GM21528 (cell line): ENCODE results near the gene GATD1.

ENCODE experiments used
- ATAC-seq: cut with Tn5 transposase; IDR thresholded peaks from one replicate; pipeline ENCODE4 v1.9.1; 2021; ENCODE audit warnings: mild to moderate bottlenecking, moderate library complexity; ENCODE audit not compliant: unreplicated experiment, low FRiP score

The GATD1 gene

DNA sequence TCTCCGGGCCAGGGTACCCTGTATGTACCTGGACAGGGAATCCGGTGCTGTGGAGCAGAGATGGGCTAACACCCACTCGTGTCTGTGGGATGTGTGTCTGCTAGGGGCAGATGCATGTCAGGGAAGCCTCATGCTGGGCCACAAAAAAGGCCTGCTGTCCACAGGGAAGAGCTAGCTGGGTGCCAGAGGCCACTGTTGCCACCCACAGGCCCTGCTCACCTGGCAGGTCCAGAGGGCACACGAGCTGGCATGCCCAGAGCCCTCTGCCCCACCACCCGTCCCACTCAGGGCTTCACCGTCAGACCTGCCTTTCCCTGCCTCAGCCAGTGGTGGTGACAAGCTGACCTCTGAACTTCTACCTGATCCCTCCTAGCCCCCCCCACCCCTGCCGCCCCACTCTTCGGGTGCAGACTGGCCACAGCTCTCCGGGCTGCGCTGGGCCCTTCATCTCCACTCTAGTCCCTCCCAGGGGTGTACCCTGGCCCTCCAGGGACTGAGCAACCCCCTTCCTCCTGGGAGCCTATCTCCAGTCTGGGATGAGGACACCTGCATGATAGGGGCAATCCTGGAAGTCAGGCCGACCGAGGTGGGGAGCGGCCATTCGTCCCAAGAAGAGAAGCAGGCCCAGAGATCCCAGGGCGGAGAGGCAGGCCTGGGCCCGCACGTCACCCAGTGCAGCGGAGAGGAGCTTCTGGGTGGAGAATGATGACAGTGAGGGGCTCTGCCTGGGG lies 19.4 kb upstream of the GATD1 start:
- ATAC-seq = peak; percentile 0

DNA sequence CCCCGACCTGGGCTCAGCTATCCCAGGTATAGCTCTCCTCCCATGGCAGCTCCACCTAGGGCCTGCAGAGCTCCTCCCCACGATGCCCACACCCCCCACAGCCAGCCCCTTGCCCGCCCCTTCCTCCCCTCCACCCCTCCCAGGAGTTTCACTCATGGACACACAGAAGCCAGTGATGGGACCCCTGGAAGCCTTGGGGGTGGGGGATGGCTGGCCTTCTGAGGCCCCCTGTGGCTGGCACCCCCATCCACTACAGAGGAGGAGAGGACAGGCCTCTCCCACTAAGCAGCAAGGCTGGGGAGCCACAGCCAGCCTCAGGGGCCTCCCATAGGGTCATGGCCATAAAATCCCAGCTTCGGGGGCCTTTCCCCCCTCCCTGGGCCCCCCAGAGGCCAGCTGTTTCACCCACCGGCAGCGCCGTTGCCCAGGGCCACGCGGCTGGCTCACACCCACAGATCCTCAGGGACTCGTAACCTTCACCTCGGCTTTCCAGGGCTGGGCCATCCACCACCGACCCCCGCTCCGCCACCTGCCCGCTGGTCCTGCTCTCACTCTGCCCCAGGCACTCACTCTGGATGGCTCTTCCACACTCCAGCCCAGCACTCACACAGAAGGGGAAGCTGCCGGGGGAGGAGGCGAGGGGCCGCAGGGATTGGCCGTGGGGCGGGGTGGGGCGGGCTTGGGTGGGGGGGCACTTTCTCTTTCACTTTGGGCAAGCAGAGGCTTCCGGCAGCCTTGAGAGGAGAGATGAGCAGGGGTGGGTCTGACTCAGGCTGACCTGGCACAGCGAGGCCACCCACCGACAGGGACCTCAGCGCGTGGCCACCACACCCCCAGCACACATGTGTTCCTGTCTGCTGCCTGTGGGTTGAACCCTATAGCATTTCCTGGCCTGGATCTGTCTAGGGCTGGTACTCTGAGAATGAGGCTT lies 18.6 kb upstream of the GATD1 start:
- no peak for ATAC-seq

DNA sequence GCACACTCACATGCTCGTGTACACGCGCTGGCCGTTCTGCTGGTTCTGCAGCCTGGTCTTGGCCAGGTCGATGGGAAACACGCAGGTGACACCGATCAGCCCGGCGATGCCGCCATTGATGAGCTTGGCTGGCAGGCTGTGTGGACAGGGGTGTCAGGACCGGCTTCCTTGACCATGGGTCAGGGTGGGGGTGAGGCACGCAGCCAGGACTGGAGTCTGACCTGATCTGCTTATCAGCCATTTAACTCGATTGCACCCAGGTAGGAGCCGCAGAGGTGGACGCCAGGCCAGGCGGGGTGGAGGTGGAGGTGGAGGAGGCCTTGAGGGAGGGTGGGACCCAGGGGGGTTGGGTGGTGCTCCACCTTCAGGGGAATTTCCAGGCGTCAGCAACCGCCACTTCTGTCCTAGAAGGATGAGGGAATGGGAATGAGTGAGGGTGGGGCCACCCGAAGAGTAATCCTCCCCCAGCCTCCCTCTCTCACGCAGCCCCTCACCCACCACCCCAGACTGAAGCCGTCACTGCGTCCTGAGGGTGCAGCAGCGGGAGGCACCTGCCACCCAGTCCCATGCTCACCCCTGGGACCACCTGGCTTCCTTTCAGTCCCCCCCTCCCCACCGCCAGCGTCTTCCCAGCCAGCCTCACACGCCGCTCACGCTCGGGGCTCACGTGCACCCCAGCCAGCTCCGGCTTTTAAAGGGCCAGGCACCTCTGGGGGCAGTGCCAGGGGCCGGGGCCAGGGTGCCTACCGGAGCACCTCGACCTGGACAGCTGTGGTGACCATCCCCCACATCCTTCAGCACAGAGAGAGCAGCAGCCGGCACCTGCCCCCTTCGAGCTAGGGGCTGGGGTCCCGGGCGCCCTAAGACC lies 17.7 kb upstream of the GATD1 start:
- no peak for ATAC-seq

DNA sequence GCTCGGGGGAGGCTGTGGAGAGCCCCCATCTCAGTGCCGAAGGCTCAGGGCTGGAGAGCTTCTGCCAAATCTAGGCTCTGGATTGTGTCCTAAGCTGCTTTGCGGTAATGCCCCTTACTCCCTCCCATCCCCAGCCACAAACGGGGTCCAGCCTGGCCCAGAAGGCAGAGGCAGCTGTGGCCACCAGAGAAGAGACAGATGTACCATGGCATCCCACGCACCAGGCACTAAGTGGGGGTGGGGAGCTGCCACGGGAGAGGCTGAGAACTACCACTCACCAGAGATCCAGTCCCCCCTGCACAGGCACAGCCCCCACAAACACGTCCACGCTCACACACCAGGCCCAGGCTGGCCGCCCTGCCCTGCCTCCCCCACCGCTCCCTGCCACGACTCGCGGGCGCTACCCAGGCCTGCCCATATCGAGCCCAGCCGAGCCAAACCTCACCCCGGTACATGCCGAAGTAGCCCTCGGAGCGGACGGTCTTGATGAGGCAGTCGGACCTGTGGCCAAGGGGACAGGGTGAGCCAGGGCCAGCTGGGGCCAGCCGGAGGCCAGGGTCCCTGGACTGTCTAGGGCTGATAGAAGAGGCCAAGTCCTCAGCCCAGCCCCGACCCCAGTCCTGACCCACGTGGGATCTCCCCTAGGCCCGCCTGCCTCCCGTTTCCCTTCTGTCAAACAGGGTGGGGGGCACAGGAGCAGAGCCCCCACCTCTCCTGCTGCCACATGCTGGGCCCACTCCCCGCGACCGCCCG lies 16.9 kb upstream of the GATD1 start:
- no peak for ATAC-seq

DNA sequence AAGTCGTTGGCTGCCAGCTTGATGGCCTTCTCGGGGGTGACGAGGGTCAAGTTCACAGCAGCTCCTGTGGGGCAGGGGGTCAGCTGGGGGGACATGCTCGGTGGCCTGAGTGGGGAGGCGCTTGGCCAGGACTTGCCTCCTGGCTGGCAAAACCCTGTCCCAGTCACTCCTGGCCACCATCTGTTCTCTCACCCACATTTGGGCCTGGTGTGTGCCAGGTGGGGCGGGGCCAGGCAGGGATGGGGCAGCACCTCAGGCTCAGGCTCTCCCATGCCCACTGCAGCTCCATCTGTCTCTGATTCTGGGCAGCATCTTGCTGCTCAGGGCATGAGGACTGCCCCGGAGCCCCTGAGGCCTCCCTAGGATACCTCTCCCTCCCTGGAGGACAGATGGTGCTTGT lies 16.3 kb upstream of the GATD1 start:
- ATAC-seq = no peak

DNA sequence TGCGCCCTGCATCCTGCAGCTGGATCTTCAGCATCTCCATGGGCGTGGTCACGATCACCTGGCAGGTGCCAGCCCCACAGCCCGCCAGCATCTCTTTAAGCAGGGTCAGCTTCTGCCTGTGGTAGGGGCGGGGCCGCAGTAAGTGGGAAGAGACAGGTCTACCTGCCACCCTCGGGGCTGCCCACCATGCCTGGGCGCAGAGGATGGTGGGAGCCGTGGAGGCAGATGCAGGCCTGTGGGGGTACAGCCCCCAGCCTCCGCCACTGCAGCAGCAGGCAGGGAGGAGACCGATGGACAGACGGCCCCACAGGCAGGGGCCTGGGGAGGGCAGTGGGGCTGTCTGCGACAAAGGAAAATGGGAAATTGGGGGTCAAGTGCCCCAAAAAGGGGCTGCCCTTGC lies 15.6 kb upstream of the GATD1 start:
- no peak for ATAC-seq

DNA sequence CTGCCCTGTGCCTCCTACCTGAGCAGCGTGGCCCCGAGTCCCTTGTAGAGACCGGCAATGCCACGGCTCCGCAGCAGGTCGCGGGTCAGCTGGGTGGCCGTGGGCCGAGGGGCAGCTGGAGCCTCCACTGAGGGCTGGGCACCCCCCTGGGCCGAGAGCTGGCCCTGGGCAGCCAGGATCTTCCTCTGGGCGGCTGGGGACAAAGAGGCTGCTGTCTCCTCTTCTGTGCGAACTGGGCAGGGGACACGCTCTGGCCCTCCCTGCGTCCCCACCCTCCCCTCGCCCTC lies 15.2 kb upstream of the GATD1 start:
- no peak for ATAC-seq

DNA sequence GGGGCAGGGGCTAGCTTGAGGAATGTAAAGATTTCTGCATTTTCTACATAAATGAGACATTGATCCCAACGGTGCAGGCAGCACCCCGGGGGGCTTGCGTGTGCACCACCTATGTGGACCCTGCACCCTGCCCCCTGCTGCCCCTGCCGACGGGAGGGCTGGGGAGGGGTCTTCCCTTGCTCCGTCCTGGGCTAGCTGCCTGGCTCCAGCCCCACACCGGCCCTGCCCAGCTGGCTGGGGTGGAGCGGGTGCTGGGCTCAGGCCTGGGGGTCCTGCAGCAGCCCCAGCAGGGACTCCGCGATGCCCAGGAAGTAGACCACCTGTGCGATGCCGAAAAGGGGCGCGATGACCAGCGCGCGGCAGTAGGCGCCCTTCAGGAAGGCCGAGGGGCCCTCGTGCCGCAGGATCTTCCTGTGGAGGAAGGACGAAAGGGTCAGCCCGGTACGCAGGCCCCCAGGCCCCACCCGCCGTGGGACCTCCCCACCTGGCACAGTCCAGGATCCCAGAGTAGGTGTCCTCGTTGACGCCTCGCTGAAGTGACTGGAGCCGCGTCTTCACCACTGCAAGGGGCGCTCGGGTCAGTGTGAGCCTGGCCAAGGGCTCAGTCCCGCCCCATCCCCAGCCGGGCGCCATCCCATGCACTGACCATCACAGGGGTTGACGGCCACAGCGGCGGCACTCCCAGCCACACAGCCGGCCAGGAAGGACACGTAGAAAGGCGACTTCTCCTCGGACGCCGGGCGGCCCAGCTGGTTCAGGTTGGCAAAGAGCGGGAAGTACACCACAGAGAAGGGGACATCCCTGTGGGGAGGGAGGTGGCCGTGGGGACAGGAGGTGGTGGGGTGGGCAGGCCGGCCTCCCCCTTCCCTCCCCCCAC lies 14.6 kb upstream of the GATD1 start:
- ATAC-seq = no peak

DNA sequence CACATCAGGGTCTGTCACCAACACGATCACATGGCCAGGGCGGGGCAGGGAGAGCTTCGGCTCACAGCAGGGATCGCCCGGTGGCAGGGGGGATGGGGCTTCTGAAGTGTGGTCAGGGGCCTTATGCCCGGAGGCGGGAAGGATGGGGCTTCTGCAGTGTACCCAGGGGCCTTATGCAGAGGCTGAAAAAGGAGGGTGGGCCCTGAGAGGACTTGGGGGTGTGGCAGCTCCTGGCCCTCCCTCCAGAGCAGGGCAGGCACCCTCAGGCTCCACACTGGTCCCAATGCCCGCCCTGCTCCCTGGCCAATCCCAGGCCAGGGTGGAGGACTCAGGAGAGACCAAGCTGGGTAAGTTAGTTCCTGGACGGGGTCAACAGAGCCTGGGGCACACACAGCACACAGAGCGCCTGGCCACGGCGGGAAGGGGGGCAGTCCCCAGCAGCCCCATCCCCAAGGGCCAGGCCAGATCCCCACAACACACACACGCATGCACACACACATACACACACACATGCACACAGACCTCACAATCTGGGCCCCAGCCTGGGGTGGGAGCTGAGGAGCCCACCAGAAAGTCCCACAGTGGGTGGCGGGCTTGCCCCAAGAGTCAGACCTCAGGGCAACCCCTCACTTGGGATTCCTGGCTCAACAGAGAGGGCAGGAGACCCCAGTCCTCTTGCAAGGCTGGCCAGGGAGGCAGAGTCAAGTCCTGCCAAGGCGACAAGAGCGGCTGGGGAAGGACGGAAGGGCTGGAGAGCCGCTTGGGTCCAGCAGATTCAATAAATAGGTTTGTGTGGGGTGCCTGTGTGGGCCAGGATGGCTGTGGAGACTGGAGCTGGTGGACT lies 13.7 kb upstream of the GATD1 start:
- no peak for ATAC-seq

DNA sequence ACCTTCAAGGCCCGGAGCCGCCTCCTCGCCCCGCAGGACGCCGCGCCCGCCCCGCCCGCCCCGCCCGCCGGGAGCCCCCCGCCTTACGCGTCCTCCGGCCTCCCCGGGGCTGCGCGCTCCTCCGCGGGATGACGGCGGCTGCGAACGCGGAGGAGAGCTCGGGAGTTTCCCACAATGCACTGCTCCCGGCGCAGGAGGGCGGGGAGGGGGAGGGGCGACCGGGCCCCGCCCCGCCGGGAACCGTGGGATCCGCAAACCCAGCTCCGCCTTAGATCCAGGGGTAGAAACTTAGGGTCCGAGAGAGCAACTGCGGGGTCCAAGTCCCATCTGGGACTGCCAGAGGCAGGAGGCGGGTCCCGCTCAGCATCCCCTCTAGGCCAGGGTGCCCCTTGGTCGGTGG lies 12.7 kb upstream of the GATD1 start, which contains the start of gene CEND1:
CEND1 (minus strand) TSS at position 148 of the 400 bp plus-strand sequence. CDS start 1,514 bp downstream, outside the sequence.
- ATAC-seq = no peak

DNA sequence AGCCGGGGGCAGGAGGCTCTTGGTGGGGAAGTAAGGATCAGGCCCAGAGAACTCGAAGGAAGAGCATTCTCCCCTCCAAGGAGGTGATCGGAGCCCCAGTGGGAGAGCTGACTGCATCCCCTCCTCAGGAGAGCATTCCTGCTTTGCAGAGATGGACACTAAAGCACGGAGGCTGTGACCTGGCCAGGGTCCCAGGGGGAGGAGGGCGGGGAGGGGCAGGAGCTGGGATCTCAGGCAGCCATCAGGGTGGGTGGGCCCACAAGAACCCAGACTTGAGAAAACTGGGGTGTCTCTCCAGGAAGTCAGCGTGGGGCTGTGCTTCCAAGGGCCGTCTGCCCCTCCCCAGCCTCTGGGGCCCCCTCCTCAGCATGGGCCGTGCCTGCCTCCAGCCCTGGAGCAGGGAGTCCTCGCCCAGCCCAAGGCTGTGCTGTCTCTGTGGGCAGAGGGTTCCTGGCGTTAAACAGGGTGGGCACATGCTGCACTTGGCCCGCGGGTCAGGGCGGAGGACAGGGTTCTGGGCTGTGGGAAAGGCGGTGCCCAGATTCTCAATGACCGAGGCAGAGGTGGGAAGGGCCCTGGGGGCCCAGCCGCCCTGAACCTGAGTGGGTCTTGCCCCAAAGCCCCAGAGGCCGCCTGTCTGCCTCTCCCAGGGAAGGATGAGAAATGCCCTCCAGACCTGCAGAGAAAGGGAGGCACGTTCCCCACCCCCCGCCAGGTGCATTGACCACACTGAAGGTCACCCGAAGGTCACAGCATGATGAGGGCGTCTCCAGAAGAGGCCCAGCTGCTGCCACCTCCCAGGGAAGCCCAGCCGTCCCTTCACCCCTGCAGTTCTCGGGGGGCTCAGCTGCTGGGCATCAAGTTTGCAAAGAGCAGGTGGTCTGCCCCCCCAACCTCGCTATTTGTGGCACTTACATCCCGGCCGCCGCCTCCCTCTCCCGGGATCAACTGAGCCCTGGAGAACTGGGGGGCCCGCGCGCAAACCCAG lies 12.0 kb upstream of the GATD1 start:
- no peak for ATAC-seq

DNA sequence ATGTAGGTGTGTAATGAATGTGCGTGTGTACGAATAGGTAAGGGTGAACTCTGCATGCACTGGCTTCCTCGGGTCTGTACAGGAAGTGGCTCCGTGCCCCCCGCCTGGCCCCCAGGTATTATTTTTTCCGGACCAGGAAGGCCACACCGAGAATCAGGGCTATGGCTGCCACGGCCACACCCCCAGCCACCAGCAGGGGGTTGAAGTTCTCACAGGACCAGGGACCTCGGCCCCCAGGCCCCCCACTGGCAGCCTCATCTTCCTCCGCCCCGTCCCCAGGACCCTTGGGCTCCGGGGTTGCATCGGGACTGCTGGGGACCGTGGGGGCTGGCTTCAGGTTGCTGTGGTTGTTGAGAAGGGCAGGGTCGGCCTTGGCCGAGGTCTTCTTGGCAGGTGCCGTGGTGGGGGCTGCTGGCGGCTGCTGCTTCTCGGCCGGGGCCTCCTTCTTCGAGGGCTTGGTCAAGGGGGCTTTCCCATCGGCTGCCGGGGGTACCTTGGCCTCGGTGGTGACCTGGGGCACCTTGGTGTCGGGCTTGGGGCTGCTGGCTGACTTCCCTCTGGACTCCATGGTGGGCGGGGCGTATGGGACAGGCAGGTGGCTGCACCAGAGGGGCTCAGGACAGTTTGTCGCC lies 10.8 kb upstream of the GATD1 start:
- ATAC-seq = no peak

DNA sequence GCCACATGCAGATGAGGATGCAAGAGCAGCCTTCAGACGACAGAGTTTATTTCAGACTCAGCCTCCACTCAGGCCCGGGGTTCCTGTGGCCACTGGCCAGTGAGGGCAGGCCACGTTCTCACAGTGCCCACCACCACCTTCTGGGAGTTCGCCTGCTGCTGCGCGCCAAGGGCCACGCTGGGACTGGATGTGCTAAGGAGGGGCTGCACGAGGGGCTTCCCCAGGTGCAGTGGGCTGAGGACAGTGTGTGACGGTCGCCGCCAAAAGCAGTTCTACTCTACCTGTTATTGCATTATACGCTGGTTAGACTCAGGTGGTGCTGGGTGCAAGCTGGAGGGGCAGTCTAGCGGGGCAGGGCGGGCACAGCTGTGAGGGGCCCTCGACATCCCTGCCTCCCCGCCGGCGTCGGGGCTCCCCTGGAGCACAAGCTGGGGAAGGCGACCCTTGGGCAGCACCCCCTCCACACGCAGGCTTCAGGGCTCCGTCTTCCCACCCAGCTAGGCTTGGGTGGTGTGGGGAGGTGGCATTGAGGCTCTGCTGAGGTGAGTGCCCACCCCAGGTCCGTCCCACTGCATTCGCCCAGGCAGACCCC lies 9.9 kb upstream of the GATD1 start:
- ATAC-seq = no peak

DNA sequence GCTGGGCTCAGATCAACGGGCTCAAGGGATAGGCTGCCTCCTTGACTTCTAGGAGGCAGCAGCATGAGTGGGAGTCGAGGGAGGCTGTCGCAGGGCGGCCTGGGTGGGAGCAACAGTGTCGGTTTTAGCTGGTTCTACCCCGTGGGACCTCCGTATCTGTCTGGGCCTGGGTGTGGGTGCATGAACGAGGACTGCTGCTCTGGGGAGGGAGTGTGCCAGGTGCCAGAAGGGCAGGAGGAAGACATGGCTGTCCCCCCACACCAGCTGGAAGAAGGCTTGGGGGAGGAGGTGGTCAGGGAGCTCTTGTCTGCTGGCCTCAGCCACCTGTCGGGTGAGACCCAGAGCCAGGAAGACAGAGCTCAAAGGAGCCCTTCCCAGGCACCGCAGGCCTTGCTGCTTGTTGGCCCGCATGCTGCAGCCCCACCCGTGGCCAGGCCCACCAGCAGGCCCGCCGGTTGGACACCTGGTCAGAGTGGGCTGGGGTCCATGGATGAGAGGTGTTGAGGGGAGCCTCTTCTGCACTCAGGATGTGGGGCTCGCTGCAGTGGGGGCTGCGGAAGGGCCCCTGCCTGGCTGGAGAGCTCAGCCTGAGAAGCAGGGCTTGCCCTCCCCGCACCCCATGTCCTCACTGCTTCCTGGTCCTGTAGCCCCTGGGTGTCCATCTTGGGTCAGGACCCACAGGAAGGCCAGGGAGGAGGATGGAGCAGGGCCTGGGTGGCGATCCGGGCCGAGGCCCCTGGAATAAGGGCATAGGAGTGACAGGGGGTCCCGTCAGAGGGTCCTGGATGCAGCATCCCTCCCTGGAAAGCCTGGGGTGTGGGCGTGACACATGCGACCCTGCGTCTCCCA lies 9.2 kb upstream of the GATD1 start:
- no peak for ATAC-seq

DNA sequence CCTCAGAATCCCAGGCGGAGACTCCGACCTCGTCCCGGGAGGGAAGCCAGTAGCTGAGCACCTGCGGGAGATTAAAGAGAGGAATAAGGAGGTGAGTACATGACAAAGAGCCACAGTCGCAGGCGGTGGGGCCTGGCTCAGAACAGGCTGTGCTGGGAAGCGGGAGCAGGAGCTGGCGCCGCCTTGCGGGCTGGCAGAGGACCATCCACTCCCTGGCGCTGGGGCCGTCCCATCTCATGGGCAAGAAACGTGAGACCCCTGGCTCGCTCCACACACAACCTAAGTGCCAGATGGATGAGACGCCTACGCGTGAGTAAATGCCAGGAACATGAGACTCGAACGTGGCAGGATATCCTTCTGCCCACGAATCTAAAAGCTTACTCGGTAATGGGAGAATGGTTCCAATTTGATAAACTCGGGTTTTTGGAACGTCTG lies 6.3 kb upstream of the GATD1 start:
- no peak for ATAC-seq
